ENCODE data around the gene SCAF8.
A peak's percentile ranks its signal among the peaks of the same experiment; 100 is the strongest.
"Not testable (repeated sequence)": the region's sequence is repeated elsewhere in the genome, so short reads cannot be mapped to it uniquely, and the experiment has no call there.

SCAF8 gene

DNA sequence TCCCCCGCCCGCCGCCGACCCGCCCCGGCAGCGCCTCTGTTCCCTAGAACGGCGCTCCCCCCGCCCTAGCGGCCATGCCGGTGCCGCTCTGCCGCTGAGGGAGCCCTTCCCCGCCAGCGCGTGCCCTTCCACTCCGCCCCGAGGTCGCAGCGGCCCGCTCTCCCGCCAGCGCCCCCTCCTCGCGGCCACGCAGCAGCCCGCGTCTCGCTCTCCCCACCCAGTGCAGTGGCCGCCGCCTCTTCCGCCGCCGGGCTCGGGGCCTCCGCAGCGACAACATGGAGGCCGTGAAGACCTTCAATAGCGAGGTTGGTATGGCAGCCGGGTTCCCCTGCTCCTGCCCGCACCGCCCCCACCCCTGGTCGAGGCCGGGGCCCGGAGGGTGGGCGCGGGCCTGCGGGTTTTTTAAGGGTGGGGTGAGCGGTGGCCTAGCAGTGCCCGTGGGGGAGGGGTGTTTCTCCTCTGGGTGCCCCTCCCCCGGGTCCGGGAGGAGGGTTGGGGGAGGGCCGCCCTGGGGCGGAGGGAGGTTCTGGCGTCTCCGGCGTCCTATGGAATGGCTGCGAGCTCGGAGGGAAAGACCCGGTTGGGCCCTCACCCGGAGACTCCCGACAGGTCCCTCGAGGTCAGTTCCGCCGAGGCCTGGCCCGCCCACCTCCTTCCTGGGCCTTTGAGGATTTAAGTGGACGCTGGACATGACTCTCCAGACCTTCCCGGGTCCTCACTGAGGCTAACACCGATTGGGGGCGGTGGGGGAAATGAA, 588 bp downstream of the SCAF8 start:
- peak; percentile 78 for DNase-seq (ENCODE audit: low read depth)

GRCh38 chr6:154736618-154737259, 3.5 kb downstream of the SCAF8 start:
- no peak for DNase-seq (ENCODE audit: low read depth)

DNA sequence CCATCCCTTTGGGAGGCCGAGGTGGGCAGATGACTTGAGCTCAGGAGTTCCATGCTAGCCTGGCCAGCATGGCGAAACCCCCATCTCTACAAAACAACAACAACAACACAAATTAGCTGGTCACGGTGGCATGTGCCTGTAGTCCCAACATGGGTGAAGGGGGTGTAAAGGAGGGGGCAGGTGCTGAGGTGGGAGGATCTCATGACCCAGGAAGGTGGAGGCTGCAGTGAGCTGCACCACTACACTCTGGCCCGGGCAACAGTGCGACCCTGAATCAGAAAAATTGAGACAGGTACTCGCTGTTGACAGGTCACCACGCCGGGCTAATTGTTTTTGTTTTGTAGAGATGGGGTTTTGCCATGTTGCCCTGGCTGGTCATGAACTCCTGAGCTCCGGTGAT, 4.2 kb downstream of the SCAF8 start:
- no peak for DNase-seq (ENCODE audit: low read depth)

DNA sequence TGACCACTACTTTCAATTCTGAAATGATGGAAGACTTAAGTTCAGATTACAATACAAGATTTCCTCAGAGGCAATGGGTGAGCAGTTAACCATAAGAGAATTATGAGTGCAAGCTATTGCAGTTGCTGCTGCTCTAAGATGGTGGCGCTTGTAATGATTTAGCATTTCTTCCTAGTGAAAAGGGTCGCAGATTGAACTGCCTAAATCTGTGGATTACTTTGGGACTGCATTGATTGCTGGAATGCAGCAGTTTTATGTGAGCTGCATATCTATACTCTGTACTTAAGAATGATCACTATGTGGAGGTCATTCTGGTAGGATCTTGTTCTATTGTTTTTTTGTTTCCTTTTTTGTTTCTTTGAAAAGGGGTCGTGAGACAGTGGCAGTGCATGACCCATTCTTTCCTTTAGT, 5.3 kb downstream of the SCAF8 start:
- no peak for DNase-seq (ENCODE audit: low read depth)

GRCh38 chr6:154740658-154741057, 7.4 kb downstream of the SCAF8 start:
- no peak for DNase-seq (ENCODE audit: low read depth)

GRCh38 chr6:154742891-154743290, 9.7 kb downstream of the SCAF8 start:
- DNase-seq (ENCODE audit: low read depth): no peak

GRCh38 chr6:154744029-154744745, 11.0 kb downstream of the SCAF8 start:
- DNase-seq (ENCODE audit: low read depth): not testable (repeated sequence)

DNA sequence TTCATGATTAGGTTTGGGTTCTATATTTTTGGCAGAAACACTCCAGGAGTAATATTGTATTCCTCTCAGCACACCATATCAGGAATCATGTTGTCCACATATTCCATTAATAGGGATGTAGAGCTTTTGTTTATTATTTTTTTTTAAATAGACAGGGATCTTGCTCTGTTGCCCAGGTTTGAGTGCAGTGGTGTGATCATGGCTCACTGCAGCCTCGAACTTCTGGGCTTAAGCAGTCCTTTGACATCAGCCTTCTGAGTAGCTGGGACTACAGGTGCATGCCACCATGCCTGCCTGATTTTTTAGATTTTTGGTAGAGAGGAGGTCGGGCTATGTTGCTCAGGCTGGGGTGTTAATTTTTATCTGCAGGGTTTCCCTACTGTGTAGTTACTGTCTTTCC, 12.0 kb downstream of the SCAF8 start:
- DNase-seq (ENCODE audit: low read depth): no peak

GRCh38 chr6:154749341-154749740, 16.1 kb downstream of the SCAF8 start:
- no peak for DNase-seq (ENCODE audit: low read depth)

GRCh38 chr6:154751011-154751800, 18.0 kb downstream of the SCAF8 start:
- no peak for DNase-seq (ENCODE audit: low read depth)

GRCh38 chr6:154752022-154752421, 18.8 kb downstream of the SCAF8 start:
- DNase-seq (ENCODE audit: low read depth): no peak

DNA sequence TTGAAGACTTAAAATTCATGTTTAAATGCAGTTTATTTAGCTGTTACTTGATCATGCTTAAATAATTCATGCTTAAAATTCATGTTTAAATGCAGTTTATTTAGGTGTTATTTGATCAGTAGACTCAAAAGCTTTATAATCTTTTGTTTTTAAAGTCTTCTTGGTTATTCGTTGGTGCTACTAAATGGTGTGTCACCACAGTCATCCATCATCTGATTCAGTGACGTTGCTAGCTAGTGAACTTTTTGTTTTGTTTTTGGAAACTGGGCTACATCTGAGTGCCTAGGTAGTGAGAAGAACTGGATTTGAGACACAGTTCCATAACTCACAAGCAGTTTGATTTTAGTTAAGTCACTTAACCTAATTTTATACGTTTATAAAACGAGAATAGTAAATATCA, 20.9 kb downstream of the SCAF8 start:
- no peak for DNase-seq (ENCODE audit: low read depth)

DNA sequence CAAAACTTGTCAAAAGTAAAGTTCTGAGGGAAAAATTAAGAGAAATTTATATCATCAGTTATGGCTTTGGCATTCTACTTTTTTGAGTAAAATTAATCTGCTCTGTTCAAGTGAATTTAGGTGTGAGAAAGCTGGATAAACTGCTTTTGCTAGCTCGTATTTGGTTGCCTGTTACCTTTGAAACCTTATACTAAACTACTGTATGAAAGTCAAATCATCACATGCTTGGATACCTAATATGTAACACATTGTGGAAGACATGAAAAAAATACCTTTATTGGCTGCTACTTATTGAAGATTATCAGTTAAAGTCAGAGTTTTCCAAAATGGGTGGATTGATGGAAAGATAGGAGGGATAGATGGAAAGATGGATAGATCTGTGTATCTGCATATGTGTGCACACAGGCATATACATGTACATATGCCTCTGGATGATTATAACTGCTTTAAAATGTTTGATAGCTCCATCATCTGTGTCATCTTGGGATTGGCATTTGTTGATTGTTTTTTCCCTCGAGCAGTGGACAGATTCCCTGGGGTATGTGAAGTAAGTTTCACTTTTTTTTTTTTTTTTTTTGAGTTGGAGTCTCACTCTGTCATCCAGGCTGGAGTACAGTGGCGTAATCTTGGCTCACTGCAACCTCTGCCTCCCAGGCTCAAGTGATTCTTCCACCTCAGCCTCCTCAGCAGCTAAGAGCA, 24.3 kb downstream of the SCAF8 start:
- DNase-seq (ENCODE audit: low read depth): no peak

- DNase-seq (ENCODE audit: low read depth): no peak
These were observed 24.9 kb downstream of the SCAF8 start for GRCh38 chr6:154758125-154758524.

DNA sequence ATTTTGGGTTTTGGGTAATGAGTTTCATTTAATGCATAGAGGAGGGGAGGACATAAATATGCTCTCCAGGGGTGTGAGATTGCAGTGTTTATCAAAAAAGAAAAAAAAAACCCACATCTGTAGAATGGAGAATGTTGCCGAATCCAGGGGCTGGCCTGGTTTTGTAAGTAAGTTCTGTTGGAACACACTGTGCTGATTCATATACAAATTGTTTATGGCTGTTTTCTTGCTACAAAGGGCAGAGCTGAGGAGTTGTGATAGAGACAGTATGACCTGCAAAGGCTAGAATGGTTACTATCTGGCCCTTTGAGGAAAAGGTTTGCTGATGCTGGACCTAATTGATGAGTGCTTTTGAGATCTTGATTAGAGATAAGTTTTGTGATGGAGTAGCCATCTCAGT, 30.4 kb downstream of the SCAF8 start:
- no peak for DNase-seq (ENCODE audit: low read depth)

GRCh38 chr6:154765273-154765672, 32.1 kb downstream of the SCAF8 start:
- no peak for DNase-seq (ENCODE audit: low read depth)

- DNase-seq (ENCODE audit: low read depth): no peak
These were observed 33.1 kb downstream of the SCAF8 start for GRCh38 chr6:154766288-154766687.

DNA sequence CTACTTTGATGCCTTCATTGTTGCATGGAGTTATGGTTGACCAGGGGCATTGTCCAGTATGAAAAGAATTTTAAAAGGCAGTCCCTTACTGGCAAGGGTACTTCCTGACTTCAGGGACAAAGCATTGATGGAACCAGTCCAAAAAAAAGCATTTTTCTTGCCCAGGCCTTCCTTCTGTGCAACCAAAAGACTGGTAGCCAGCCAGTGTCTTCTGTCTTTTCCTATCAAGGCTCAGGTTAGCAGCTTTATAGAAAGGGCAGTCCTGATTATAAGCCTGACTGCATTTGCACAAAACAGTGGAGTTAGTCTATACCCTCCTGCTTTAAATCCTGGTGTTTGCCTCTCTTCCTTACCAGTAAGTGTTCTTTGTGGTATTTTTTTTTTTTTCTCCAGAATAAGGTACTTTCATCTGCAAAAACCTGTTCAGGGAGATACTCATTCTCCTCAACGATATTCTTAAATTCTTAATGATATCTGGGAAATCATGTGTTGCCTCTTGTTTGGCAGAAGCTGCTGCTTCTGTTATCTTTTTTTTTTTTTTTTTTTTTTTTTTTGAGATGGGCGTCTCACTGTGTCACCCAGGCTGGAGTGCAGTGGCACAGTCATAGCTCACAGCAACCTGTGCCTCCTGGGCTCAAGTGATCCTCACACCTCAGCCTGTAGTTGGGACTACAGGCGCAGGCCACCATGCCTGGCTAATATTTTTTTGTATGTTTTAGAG, 33.9 kb downstream of the SCAF8 start:
- no peak for DNase-seq (ENCODE audit: low read depth)

GRCh38 chr6:154768280-154768679, 35.1 kb downstream of the SCAF8 start:
- no peak for DNase-seq (ENCODE audit: low read depth)

DNA sequence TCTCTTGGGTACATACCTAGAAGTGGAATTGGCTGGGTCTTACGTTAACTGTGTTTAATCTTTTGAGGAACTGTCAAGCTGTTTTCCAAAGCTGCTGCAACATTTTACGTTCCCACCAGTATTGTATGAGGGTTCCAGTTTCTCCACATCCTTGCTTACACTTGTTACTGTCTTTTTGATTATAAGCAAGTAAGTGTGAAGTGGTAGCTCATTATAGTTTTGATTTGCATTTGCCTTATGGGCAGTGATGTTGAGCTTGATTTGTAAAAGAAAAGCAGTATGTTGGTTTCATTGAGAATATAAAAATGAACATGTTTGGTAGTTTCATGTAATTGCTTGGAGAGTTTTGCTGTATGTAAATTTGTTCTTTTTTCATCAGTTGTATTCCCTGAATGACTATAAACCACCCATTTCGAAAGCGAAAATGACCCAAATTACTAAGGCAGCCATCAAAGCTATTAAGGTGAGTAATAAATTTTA, 40.4 kb downstream of the SCAF8 start:
- no peak for DNase-seq (ENCODE audit: low read depth)

GRCh38 chr6:154779157-154779556, 45.9 kb downstream of the SCAF8 start:
- DNase-seq (ENCODE audit: low read depth): not testable (repeated sequence)

Data from stimulated activated CD8-positive, alpha-beta memory T cell treated with anti-CD3 and anti-CD28 coated beads, Interleukin-4, amount 100 ng/mL, for 24 hours (primary cell).